Heart left ventricle (tissue), 13 donors: ENCODE results near the gene POFUT2.

Experiments
- CTCF ChIP-seq, 12 donors: fragments of 200-600 bp; sonication (generic) in 4 of 12; IDR thresholded peaks; one replicate each; pipeline versions ENCODE4 v1.5.0 to v1.8.0; 2018 to 2022; ENCODE audit warnings: antibody characterized with exemption in 12 of 12, mild to moderate bottlenecking in 5 of 12
- POLR2A ChIP-seq, 2 donors: fragments of 450-650 bp; IDR thresholded peaks; one replicate each; pipeline ENCODE4 v1.6.1; 2017; ENCODE audit warnings: antibody characterized with exemption in 2 of 2, mild to moderate bottlenecking in 2 of 2, moderate library complexity in 2 of 2
- donor health status: ischemic (EF 13 %, LVEDD 7.1; RV severe dilation, severe dysfunction).
- donor health status: DM: no; HTN: yes; CAD: no.
- donor health status: DM: no; HTN: no; CAD: no.
- donor health status: ischemic (EF 25% LVEDD 6.9; RV normal size, moderate dysfunction).
- donor health status: ischemic (EF 25% LVEDD 5.7; RV mildly dilated, moderate dysfunction).
- donor health status: ischemic (EF 35%, LVEDD 5.7; RV mildly dilated, moderate dysfunction).
- donor health status: nonischemic (EF 11% LVEDD 7.7; RV severe dilation, severe dysfunction).
- donor health status: DM: yes; HTN: yes; CAD: no.
- donor health status: PGD.
- donor health status: ischemic (EF 29% LVEDD 5.4; RV normal size, mild dysfunction).
- donor health status: nonischemic (EF 23%, LVEDD 6.1; RV moderate dilation, normal function).

DNA sequence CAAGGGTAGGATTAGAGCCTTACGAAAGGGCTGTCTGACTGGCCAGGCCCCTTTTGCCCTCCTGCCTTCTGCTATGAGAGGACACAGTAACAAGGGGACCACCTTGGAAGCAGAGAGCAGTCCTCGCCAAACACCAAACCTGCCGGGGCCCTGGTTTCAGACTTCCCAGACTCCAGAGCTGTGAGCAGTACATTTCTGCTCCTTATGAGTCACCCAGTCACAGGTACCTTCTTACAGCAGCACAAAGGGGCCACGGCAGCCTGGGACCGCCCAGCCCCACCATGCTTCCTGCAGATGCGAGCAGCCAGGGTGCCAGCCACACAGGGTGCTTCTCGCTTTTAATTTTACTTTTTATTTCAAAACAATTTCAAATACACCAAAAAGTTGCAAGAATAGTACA, 17.2 kb upstream of the POFUT2 start:
- TF ChIP-seq POLR2A (IDR thresholded peaks at IDR 0.05) (no peak), CTCF (IDR thresholded peaks at IDR 0.05) (no peak)
